Caco-2 (cell line): ENCODE data around the gene CHST14. TPM values are rescaled to one million over a fixed set of nuclear protein-coding genes. Genes with fewer than 3 reads are reported as not detected.

Experiments used
- BruUV-seq: library from RNA; stranded (reverse); fragments of 400-500 nt; replicated peaks from 2 replicates; lab custom pipeline; 2021; lab: Mats Ljungman, UMichigan
- CTCF ChIA-PET: fragments of 300-600 bp; sonication (Branson Sonifier 250); formaldehyde crosslinking; loops from one replicate; lab custom pipeline; 2022; ENCODE audit warnings: antibody characterized with exemption; lab: Charles Lee
- POLR2A ChIA-PET: fragments of 300-600 bp; sonication (Branson Sonifier 250); formaldehyde crosslinking; loops from one replicate; lab custom pipeline; 2022; ENCODE audit warnings: antibody characterized with exemption; lab: Charles Lee
- DNase-seq, 2 experiments: peaks; one replicate each; pipeline versions ENCODE4 v3.0.0 to v3.0.0-alpha.2; 2020 to 2022
- H3K27me3 ChIP-seq: replicated peaks from 2 replicates; pipeline ENCODE4 v1.6.0; 2011; ENCODE audit warnings: low read length; ENCODE audit not compliant: control insufficient read depth, insufficient read depth
- H3K36me3 ChIP-seq: 2 replicates; pipeline ENCODE4 v1.5.1; 2011; ENCODE audit warnings: low read length; ENCODE audit not compliant: control insufficient read depth, insufficient read depth
- H3K4me1 ChIP-seq: fragments of 250-450 bp; sonication (Bioruptor Pico); 2 replicates; pipeline ENCODE4 v1.5.1; 2020; ENCODE audit warnings: mild to moderate bottlenecking
- H3K4me3 ChIP-seq: 2 replicates; pipeline ENCODE4 v1.5.1; 2011; ENCODE audit warnings: low read depth, mild to moderate bottlenecking, control low read depth, low read length
- H3K9me3 ChIP-seq: fragments of 250-450 bp; sonication (Bioruptor Pico); 2 replicates; pipeline ENCODE4 v1.5.1; 2020; ENCODE audit warnings: mild to moderate bottlenecking, moderate library complexity
- H3K27ac Mint-ChIP-seq: one replicate; pipeline ENCODE4 v1.8.0; 2022; ENCODE audit warnings: mixed read lengths; ENCODE audit not compliant: unreplicated experiment
- H3K27me3 Mint-ChIP-seq: one replicate; pipeline ENCODE4 v1.8.0; 2022; ENCODE audit warnings: mixed read lengths; ENCODE audit not compliant: insufficient read depth, unreplicated experiment
- H3K36me3 Mint-ChIP-seq: one replicate; pipeline ENCODE4 v1.8.0; 2022; ENCODE audit warnings: mild to moderate bottlenecking, mixed read lengths; ENCODE audit not compliant: insufficient read depth, unreplicated experiment
- H3K4me1 Mint-ChIP-seq: one replicate; pipeline ENCODE4 v1.8.0; 2022; ENCODE audit warnings: low read depth, mixed read lengths; ENCODE audit not compliant: unreplicated experiment
- H3K4me3 Mint-ChIP-seq: one replicate; pipeline ENCODE4 v1.8.0; 2022; ENCODE audit warnings: mild to moderate bottlenecking, moderate library complexity, mixed read lengths; ENCODE audit not compliant: unreplicated experiment
- H3K9me3 Mint-ChIP-seq: one replicate; pipeline ENCODE4 v1.8.0; 2022; ENCODE audit warnings: mixed read lengths; ENCODE audit not compliant: unreplicated experiment
- intact Hi-C: fragments of 100-400 bp; cut with micrococcal nuclease; formaldehyde crosslinking; loops from one replicate; pipeline ENCODE4 v1.10.0; 2022; ENCODE audit not compliant: unreplicated experiment
- total RNA-seq: library from RNA; stranded (reverse); gene quantifications from 2 replicates; pipeline ENCODE4 v1.2.3, GENCODE V29; 2022
- TF ChIP-seq, protein P1 (sequence below), 2 experiments: fragments of 200-600 bp in 1 of 2; IDR thresholded peaks; 1 replicate in 1 of 2; 2 replicates in 1 of 2; pipeline versions ENCODE4 v1.5.1 to v1.8.0; 2011 to 2022; ENCODE audit warnings: antibody characterized with exemption in 1 of 2, control low read depth in 1 of 2, inconsistent platforms in 1 of 2, low read depth in 1 of 2, low read length in 1 of 2, mild to moderate bottlenecking in 1 of 2, moderate library complexity in 1 of 2; ENCODE audit not compliant: insufficient read depth in 1 of 2, severe bottlenecking in 1 of 2, unreplicated experiment in 1 of 2

The CHST14 gene
- total RNA-seq, 1 experiment from 2014 or later = 19.6 TPM

DNA sequence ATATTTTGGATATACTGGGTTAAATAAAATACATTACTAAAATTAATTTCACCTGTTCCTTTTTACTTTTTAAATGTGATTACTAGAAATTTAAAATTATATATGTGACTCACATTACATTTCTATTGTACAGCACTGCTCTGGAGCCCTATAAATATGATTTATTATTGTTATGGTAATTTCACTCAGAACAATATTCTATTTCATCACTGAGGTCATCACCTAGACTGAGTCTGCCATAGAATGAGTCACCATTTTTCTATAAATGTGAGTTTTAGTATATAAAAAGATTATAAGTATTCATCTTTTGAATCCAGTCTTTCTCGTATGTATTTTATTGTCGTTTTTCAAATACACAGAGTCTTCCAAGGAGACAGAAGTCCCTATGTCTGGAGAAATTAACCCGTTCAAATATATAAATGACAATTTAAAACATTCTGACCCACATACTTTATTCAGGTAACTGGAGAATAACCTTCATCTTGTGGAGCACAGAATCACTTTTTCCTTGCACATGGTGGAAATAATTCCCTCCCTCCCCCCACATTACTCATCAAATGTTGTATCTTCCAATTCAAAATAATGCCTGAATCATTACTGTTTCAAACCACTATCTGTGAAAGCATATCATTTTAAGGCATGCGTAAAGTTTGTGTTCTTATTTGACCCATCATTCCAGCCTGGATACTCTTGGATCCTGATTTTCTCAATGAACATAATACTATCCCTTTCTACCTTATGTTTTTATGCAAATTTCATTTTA lies 30.0 kb downstream of the CHST14 start:
- Mint-ChIP-seq H3K4me1 (no peaks in the 10 kb centered on the region), H3K36me3 (no peaks in the 10 kb centered on the region), H3K9me3 (no peaks in the 10 kb centered on the region), H3K27ac (no peak overlapping the region), H3K4me3 (no peak overlapping the region), H3K27me3 (peaks cover 4% of the 10 kb centered on the region)
- TF ChIP-seq, protein P1, sequence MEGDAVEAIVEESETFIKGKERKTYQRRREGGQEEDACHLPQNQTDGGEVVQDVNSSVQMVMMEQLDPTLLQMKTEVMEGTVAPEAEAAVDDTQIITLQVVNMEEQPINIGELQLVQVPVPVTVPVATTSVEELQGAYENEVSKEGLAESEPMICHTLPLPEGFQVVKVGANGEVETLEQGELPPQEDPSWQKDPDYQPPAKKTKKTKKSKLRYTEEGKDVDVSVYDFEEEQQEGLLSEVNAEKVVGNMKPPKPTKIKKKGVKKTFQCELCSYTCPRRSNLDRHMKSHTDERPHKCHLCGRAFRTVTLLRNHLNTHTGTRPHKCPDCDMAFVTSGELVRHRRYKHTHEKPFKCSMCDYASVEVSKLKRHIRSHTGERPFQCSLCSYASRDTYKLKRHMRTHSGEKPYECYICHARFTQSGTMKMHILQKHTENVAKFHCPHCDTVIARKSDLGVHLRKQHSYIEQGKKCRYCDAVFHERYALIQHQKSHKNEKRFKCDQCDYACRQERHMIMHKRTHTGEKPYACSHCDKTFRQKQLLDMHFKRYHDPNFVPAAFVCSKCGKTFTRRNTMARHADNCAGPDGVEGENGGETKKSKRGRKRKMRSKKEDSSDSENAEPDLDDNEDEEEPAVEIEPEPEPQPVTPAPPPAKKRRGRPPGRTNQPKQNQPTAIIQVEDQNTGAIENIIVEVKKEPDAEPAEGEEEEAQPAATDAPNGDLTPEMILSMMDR (IDR thresholded peaks at IDR 0.05; ENCODE audit: insufficient read depth in 1 of 2, low read depth in 1 of 2, low read length in 1 of 2, severe bottlenecking in 1 of 2, unreplicated experiment in 1 of 2) = no peak
- intact Hi-C loops = loop anchor here (10.0 kb wide), 1 partner anchor 156 kb away; the partner anchor contains the start of gene CCDC9B
- no peaks in the 10 kb centered on the region for H3K9me3 ChIP-seq
- H3K4me3 ChIP-seq = no peak overlapping the region
- POLR2A ChIA-PET = no interaction called here
- no peaks in the 10 kb centered on the region for H3K4me1 ChIP-seq
- CTCF ChIA-PET = no interaction called here
- DNase-seq = no peak
- BruUV-seq = no TSS peak
- H3K36me3 ChIP-seq = no peaks in the 10 kb centered on the region
- H3K27me3 ChIP-seq = no peaks in the 10 kb centered on the region; the same call in 1 of the 2 replicates

DNA sequence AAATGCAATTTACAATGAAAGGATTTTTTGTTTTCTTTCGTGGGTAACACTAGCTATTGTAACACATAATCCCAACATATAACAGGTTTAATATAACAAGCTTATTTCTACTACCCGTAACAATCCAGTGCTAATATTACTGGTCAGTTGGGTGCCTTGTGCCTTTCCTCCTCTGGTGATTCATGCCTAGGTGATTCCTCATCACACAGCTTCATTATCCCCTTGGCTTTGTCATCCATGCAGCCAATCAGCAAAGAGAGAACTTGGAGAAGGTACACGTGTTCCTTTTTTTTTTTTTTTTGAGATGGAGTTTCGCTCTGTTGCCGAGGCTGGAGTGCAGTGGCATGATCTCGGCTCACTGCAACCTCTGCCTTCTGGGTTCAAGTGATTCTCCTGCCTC lies 30.7 kb downstream of the CHST14 start:
- intact Hi-C loops = loop anchor here (10.0 kb wide), 1 partner anchor 157 kb away; the partner anchor contains the start of gene CCDC9B

DNA sequence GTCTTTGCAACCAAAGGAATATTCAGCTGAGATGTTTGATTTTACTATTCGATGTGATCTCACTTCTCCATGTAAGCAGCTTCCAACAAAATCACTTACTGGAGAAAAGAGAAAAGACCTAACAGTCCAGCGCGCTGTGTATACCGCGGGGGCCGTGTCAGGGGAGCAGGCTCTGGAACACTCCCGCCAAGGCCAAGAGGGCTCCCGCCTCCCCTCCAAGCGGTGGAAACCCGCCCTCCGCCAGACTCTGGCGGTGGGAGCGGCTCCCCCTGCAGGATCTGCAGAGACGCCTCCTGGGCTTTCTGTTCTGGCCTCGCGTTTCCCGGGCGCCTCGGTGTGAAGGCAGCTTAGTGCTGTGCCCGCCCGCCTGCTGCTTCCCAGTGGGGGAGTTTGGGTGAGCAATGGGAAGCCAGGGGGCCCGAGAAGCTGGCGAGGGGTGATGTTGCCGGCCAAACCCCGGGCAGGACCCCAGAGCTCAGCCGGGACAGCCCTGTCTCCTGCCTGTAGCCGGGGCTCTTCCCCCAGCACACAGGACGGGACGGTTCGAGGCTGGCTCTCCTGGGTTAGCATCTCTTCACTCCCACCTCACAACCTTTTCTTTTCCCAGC lies 36.3 kb downstream of the CHST14 start:
- intact Hi-C loops = loop anchor here (1.0 to 10.0 kb wide), 3 partner anchors 36 to 162 kb away; partner anchors contain the start of gene CCDC9B
- no peak overlapping the region for H3K27ac Mint-ChIP-seq
- H3K4me3 Mint-ChIP-seq = peak overlapping the region; percentile 40
- no TSS peak for BruUV-seq
- ChIA-PET POLR2A (interaction anchor here (0.6 kb wide), 1 partner anchor 116 kb away, joined by 3 read pairs; no protein-coding TSS in a partner anchor), CTCF (interaction anchor here (1.0 kb wide), 1 partner anchor 67 kb away, joined by 3 read pairs; no protein-coding TSS in a partner anchor)
- TF ChIP-seq, protein P1 (IDR thresholded peaks at IDR 0.05; ENCODE audit: insufficient read depth in 1 of 2, low read depth in 1 of 2, low read length in 1 of 2, severe bottlenecking in 1 of 2, unreplicated experiment in 1 of 2) = peak; percentile 56 to 83
- Histone ChIP-seq H3K27me3 (no peaks in the 10 kb centered on the region; the same call in 1 of the 2 replicates), H3K36me3 (no peaks in the 10 kb centered on the region), H3K9me3 (no peaks in the 10 kb centered on the region), H3K4me3 (no peak overlapping the region), H3K4me1 (0 out of 2 replicates have a peak, but pooled peaks cover 6% of the 10 kb centered on the region)
- no peaks in the 10 kb centered on the region for H3K9me3 Mint-ChIP-seq
- peaks cover 7% of the 10 kb centered on the region for H3K27me3 Mint-ChIP-seq
- peaks cover under 1% of the 10 kb centered on the region for H3K36me3 Mint-ChIP-seq
- peaks cover 14% of the 10 kb centered on the region for H3K4me1 Mint-ChIP-seq
- DNase-seq = peak; percentile 77 to 85

More for the DNA sequence above, 30.7 kb downstream of the CHST14 start:
- Mint-ChIP-seq H3K4me1 (no peaks in the 10 kb centered on the region), H3K36me3 (no peaks in the 10 kb centered on the region), H3K4me3 (no peak overlapping the region), H3K9me3 (no peaks in the 10 kb centered on the region), H3K27ac (no peak overlapping the region), H3K27me3 (peaks cover 3% of the 10 kb centered on the region)
- Histone ChIP-seq H3K27me3 (no peaks in the 10 kb centered on the region; the same call in 1 of the 2 replicates), H3K36me3 (no peaks in the 10 kb centered on the region), H3K4me1 (no peaks in the 10 kb centered on the region), H3K9me3 (no peaks in the 10 kb centered on the region), H3K4me3 (no peak overlapping the region)
- TF ChIP-seq, protein P1 (IDR thresholded peaks at IDR 0.05; ENCODE audit: insufficient read depth in 1 of 2, low read depth in 1 of 2, low read length in 1 of 2, severe bottlenecking in 1 of 2, unreplicated experiment in 1 of 2) = no peak
- ChIA-PET CTCF (no interaction called here), POLR2A (no interaction called here)
- DNase-seq = no peak
- no TSS peak for BruUV-seq
